Activated CD4-positive, alpha-beta memory T cell treated with anti-CD3 and anti-CD28 coated beads for 36 hours (primary cell): Measurements from ENCODE around the gene P3H4. TPM values are rescaled to one million over a fixed set of nuclear protein-coding genes. Genes with fewer than 3 reads are reported as not detected.

ENCODE experiments used
- CTCF ChIA-PET: fragments of 350-600 bp; sonication (Branson Sonifier 250); formaldehyde crosslinking; loops from one replicate; lab custom pipeline; 2021; ENCODE audit warnings: antibody characterized with exemption, inconsistent platforms; lab: Charles Lee
- POLR2A ChIA-PET: fragments of 350-600 bp; sonication (Branson Sonifier 250); formaldehyde crosslinking; loops from one replicate; lab custom pipeline; 2021; ENCODE audit warnings: antibody characterized with exemption; lab: Charles Lee
- DNase-seq: peaks from one replicate; pipeline ENCODE4 v3.0.0-alpha.2; 2020
- H3K27ac Mint-ChIP-seq: one replicate; pipeline ENCODE4 v1.8.0; 2021; ENCODE audit warnings: mixed read lengths
- H3K27me3 Mint-ChIP-seq: one replicate; pipeline ENCODE4 v1.8.0; 2021; ENCODE audit warnings: mixed read lengths
- H3K36me3 Mint-ChIP-seq: one replicate; pipeline ENCODE4 v1.8.0; 2021; ENCODE audit warnings: mixed read lengths
- H3K4me1 Mint-ChIP-seq: one replicate; pipeline ENCODE4 v1.8.0; 2021; ENCODE audit warnings: low read depth, mixed read lengths
- H3K4me3 Mint-ChIP-seq: one replicate; pipeline ENCODE4 v1.8.0; 2021; ENCODE audit warnings: mild to moderate bottlenecking, mixed read lengths
- H3K9me3 Mint-ChIP-seq: one replicate; pipeline ENCODE4 v1.8.0; 2021; ENCODE audit warnings: mixed read lengths
- intact Hi-C: fragments of 100-400 bp; cut with micrococcal nuclease; formaldehyde crosslinking; loops from one replicate; pipeline ENCODE4 v1.15.1; 2023
- total RNA-seq, 2 experiments: library from RNA; stranded (reverse); gene quantifications; one replicate each; pipeline ENCODE4 v1.2.3, GENCODE V29; 2021

The P3H4 gene
- total RNA-seq, 2 experiments from 2014 or later: 2.5 to 2.9 TPM

DNA sequence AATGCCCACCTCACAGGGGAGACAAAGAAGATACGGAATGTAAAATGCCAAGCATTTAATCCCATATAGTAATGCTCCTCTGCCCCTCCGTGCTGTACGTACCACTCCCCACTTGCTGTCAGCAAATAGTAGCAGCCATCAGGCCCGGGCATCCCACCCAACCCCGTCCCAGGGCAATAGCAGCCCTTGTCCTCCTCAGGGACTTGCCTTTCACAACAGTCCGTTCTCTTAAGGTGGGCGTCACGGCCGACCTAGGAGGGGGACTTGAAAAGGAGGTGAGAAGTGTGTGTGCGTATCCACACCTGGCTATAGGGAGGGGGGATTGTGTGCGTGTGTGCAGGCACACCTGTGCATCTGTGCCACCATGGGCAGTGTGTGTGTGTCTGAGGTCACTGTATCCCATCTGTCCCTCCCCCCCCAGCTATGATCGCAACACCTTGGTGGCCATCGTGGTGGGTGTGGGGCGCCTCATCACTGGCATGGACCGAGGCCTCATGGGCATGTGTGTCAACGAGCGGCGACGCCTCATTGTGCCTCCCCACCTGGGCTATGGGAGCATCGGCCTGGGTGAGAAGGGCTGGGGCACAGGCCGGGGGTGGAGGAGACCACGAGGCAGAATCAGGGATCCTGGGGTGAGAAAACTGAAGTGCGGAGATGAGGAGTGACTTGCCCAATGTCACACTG, 5.0 kb upstream of the P3H4 start:
- intact Hi-C loops: no loop called here
- ChIA-PET CTCF (interaction anchor here (2.9 kb wide), 1 partner anchor 15 kb away, joined by 7 read pairs; no protein-coding TSS in a partner anchor), POLR2A (no interaction called here)
- no peak for DNase-seq
- Mint-ChIP-seq H3K9me3 (no peaks in the 10 kb centered on the region), H3K27me3 (peaks cover 4% of the 10 kb centered on the region), H3K4me3 (no peak overlapping the region), H3K27ac (no peak overlapping the region), H3K36me3 (no peaks in the 10 kb centered on the region), H3K4me1 (peaks cover 9% of the 10 kb centered on the region)

DNA sequence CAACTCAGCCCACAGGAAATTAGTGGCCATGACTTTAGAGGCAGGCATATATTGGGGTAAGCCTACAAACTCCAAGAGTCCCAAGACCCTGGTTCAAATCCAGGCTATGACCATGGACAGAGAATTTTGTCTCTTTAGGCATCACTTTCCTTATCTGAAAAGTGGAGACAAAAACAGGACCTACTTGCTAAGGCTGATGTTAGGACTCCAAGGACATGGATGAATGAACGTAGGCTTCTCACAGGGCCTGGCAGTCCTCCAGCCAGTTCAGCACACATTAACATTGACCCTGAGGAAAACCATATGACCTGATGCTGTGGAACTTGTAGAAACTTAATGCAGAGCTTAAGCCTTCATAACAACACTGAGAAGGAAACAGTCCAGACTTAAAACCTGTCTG, 2.4 kb upstream of the P3H4 start:
- Mint-ChIP-seq H3K4me3 (no peak overlapping the region), H3K36me3 (no peaks in the 10 kb centered on the region), H3K4me1 (peaks cover 17% of the 10 kb centered on the region), H3K27me3 (peaks cover 4% of the 10 kb centered on the region), H3K27ac (no peak overlapping the region), H3K9me3 (no peaks in the 10 kb centered on the region)
- intact Hi-C loops: no loop called here
- no peak for DNase-seq
- ChIA-PET CTCF (interaction anchor here (2.9 kb wide), 1 partner anchor 13 kb away, joined by 7 read pairs; no protein-coding TSS in a partner anchor), POLR2A (interaction anchor here (1.0 kb wide), 1 partner anchor 51 kb away, joined by 4 read pairs; the partner anchor contains the start of gene KLHL11)

GRCh38 chr17:41813699-41814124, 2.0 kb upstream of the P3H4 start:
- intact Hi-C loops: no loop called here
- POLR2A ChIA-PET: no interaction called here
- Mint-ChIP-seq H3K4me3 (no peak overlapping the region), H3K27me3 (peaks cover 4% of the 10 kb centered on the region), H3K36me3 (no peaks in the 10 kb centered on the region), H3K9me3 (no peaks in the 10 kb centered on the region), H3K27ac (no peak overlapping the region), H3K4me1 (peaks cover 17% of the 10 kb centered on the region)
- DNase-seq: no peak
- CTCF ChIA-PET: interaction anchor here (2.9 kb wide), 1 partner anchor 12 kb away, joined by 7 read pairs; no protein-coding TSS in a partner anchor

DNA sequence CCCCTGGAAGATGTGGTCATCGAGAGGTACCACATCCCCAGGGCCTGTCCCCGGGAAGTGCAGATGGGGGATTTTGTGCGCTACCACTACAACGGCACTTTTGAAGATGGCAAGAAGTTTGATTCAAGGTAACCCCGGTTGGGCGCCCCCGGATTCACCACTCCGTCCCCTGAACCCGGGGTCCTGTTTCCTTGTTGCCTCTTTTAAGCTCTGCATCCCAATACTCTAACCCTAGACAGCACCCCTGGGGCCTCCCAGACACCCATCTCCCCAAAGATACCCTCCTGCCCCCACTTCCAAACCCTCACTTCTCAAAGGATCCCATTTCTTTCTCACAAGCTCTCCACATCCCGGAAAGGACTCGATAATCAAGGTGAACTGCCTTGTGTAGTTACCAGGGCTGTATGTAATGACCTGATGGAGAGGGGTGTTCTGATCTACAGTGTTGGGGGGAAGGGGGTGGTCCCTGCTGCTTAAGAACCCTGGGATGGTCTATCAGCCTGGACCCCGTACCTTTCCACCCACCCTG, 1.5 kb upstream of the P3H4 start:
- DNase-seq: no peak
- no peaks in the 10 kb centered on the region for H3K36me3 Mint-ChIP-seq
- H3K4me1 Mint-ChIP-seq: peaks cover 17% of the 10 kb centered on the region
- H3K27me3 Mint-ChIP-seq: peaks cover 2% of the 10 kb centered on the region
- no peaks in the 10 kb centered on the region for H3K9me3 Mint-ChIP-seq
- ChIA-PET POLR2A (no interaction called here), CTCF (interaction anchor here (0.7 kb wide), 1 partner anchor 75 kb away, joined by 4 read pairs; no protein-coding TSS in a partner anchor)
- H3K4me3 Mint-ChIP-seq: peak overlapping the region; percentile 39
- no peak overlapping the region for H3K27ac Mint-ChIP-seq
- intact Hi-C loops: no loop called here

GRCh38 chr17:41812381-41813151, 817 bp upstream of the P3H4 start, which contains the start of gene FKBP10:
Gene FKBP10 (plus strand): TSS chr17:41813004. CDS start chr17:41813035, 31 bp downstream.
- CTCF ChIA-PET: interaction anchor here (0.7 to 3.1 kb wide), 10 partner anchors 10 to 207 kb away, joined by 3 to 27 read pairs (median 6); partner anchors contain the start of genes JUP and NKIRAS2
- H3K36me3 Mint-ChIP-seq: no peaks in the 10 kb centered on the region
- POLR2A ChIA-PET: interaction anchor here (1.1 to 2.0 kb wide), 2 partner anchors 27 to 124 kb away, joined by 4 to 7 read pairs; partner anchors contain the start of gene EIF1
- H3K9me3 Mint-ChIP-seq: no peaks in the 10 kb centered on the region
- peaks cover 2% of the 10 kb centered on the region for H3K27me3 Mint-ChIP-seq
- peak within 1 kb of the TSS; percentile 30 for H3K27ac Mint-ChIP-seq
- intact Hi-C loops: no loop called here
- H3K4me3 Mint-ChIP-seq: peak within 1 kb of the TSS; percentile 82
- peaks cover 17% of the 10 kb centered on the region for H3K4me1 Mint-ChIP-seq
- DNase-seq: peak; percentile 41

DNA sequence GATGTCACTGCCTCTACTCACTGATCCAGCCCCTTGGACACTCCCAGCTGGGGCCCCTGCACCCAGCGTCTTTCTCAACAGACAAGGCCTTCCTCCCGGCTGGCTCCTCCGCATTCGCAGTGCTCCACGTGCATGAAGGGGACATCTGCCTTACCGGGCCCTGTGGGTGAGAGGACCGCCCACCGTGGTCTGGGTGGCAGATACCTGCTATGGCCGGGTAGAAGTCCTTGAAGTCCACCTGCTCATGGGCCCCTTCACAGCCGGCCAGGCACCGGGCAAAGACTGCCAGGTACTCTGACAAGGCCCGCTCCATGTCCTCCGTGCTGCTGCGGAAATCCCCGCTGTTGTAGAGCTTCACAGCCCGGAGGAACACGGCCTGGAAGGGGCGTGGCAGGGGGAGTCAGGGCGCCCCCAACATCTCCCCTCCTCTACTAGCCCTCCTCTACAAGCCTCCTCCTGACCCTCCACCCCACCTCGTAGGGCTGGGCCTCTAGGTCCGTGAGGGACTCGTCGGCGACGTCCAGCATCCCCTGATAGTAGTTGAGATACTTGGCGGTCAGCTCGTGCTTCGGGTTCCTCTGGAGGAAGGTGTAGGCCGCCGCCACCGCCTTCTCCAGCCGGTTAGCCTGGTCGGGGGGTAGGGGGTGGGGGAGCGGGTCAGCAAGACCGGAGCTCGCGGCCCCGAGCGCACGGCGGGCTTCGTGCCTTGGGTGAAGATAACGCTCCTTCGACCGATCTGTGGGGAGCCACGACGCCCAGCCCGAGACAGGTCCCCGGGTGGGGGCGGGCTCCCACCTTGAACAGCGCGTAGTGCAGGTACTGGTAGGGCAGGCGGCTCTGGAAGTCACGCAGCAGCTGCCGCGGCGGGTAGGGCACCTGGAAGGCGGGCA, 845 bp downstream of the P3H4 start:
- peaks cover 2% of the 10 kb centered on the region for H3K27me3 Mint-ChIP-seq
- DNase-seq: no peak

DNA sequence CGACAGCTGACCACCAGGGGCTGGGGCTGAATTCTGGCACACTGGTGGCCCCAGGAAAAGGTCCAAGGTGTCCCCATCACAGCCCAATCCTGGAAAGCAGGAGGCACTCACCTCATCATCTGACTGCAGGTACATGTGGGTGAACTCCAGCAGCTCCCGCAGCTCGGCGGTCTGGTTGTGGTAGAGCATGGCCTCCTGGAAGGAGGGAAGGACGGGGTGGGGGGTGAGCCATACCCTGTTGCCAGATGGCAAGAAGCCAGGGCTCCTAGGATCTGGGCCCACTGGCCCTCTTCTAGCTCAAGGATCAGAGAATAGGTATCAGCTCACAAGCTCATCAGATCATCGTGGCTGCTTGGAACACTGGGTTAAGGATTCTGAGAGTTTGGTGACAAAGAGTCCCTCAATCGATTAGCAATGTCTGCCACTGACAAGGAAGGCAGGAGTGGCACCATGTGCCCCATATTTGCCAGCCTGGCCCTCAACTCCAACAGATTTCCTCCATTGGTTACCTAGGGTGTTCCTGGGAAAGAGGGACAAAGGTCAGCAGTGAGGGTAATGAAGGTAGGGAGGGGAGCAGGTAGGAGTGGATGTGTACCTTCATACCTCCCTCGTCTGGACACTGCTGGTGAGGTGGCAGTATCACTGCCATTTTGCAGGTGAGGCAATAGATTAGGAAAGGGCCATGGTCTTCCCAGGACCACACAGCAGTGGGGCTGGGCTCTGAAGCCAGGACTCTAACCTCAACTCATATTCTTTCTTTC, 4.9 kb downstream of the P3H4 start:
- Mint-ChIP-seq H3K27me3 (no peaks in the 10 kb centered on the region), H3K27ac (no peak overlapping the region), H3K4me3 (no peak overlapping the region), H3K4me1 (peaks cover 8% of the 10 kb centered on the region), H3K36me3 (no peaks in the 10 kb centered on the region), H3K9me3 (no peaks in the 10 kb centered on the region)
- intact Hi-C loops: no loop called here
- no peak for DNase-seq
- CTCF ChIA-PET: interaction anchor here (0.6 kb wide), 1 partner anchor 47 kb away, joined by 3 read pairs; no protein-coding TSS in a partner anchor
- POLR2A ChIA-PET: no interaction called here

More for the DNA sequence above, 845 bp downstream of the P3H4 start:
- CTCF ChIA-PET: interaction anchor here (0.5 to 3.1 kb wide), 17 partner anchors 9 to 371 kb away, joined by 3 to 27 read pairs (median 5); partner anchors contain the start of genes EIF1, JUP, KCNH4 and ODAD4
- no peaks in the 10 kb centered on the region for H3K9me3 Mint-ChIP-seq
- H3K4me3 Mint-ChIP-seq: peak overlapping the region; percentile 59
- intact Hi-C loops: no loop called here
- no peaks in the 10 kb centered on the region for H3K36me3 Mint-ChIP-seq
- POLR2A ChIA-PET: interaction anchor here (0.7 to 2.0 kb wide), 4 partner anchors 25 to 149 kb away, joined by 3 to 7 read pairs (median 4); partner anchors contain the start of gene EIF1
- H3K27ac Mint-ChIP-seq: no peak overlapping the region
- peaks cover 17% of the 10 kb centered on the region for H3K4me1 Mint-ChIP-seq

GRCh38 chr17:41803049-41804020, 8.4 kb downstream of the P3H4 start:
- POLR2A ChIA-PET: no interaction called here
- Mint-ChIP-seq H3K4me3 (no peak overlapping the region), H3K36me3 (no peaks in the 10 kb centered on the region), H3K27ac (no peak overlapping the region), H3K9me3 (no peaks in the 10 kb centered on the region), H3K4me1 (peaks cover 3% of the 10 kb centered on the region), H3K27me3 (no peaks in the 10 kb centered on the region)
- intact Hi-C loops: no loop called here
- no peak for DNase-seq
- CTCF ChIA-PET: interaction anchor here (0.5 to 7.1 kb wide), 5 partner anchors 8 to 1099 kb away, joined by 3 to 65 read pairs (median 20); partner anchors contain the start of genes HAP1, JUP and P3H4

- Mint-ChIP-seq H3K27me3 (no peaks in the 10 kb centered on the region), H3K4me1 (peaks cover 3% of the 10 kb centered on the region), H3K9me3 (no peaks in the 10 kb centered on the region), H3K4me3 (no peak overlapping the region), H3K36me3 (no peaks in the 10 kb centered on the region), H3K27ac (peak overlapping the region; percentile 31)
- ChIA-PET CTCF (interaction anchor here (0.6 to 7.1 kb wide), 20 partner anchors 9 to 1134 kb away, joined by 3 to 65 read pairs (median 4); partner anchors contain the start of genes EIF1, HAP1, JUP and P3H4), POLR2A (no interaction called here)
- DNase-seq: peak; percentile 82
- intact Hi-C loops: loop anchor here (1.0 kb wide), 1 partner anchor 63 kb away; no protein-coding TSS in a partner anchor
Measured at GRCh38 chr17:41801374-41802271, 10.1 kb downstream of the P3H4 start.
